Measurements from ENCODE around the gene THBS1. TPM values are rescaled to one million over a fixed set of nuclear protein-coding genes. Genes with fewer than 3 reads are reported as not detected.

The THBS1 gene
- total RNA-seq, 2 experiments from 2014 or later = 9.5 to 10.5 TPM

DNA sequence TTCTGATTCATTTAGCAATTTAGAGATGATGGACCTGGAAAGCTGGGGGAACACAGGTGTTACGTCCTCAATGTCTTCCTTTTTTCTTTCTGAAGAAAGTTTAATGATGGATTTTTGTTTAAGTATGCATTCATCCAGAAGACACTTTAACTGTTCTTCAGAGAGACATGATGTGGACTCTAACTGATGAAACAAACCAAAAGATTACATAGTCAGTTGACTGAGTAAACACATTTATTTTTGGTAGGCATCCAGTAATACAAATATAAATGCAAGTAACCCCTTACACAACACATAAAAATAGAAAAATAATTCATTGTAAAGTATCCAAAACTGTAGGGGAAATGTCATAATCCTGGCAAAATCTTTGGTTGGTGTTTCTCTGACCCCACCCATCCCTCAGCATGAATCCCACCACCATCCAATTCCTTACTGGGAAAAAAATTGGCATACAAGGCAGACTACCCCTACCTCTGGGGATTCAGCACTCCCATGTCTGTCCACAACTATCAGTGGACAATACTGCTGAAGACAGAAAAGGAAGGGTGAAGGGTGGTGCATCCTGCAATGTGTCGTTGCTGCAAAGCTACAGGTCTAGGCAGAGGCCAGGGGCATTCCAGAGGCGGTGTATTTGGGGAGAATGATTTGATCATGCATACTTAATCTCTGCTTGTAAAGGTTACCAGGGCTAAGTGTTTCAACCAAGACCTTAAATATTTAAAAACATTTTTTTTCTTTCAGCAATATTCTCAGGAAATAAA lies 37.4 kb downstream of the THBS1 start:
- Histone ChIP-seq H3K36me3 (ENCODE audit: insufficient read depth, low read length) (no peaks in the 10 kb centered on the region), H3K4me1 (ENCODE audit: insufficient read depth, low read length) (peaks cover 13% of the 10 kb centered on the region), H3K4me3 (ENCODE audit: low read length) (no peak overlapping the region), H3K27me3 (ENCODE audit: control insufficient read depth in 1 of 2, insufficient read depth in 2 of 2, low read length in 2 of 2) (no peaks in the 10 kb centered on the region), H3K9me3 (ENCODE audit: control insufficient read depth in 1 of 2, insufficient read depth in 1 of 2, low read length in 2 of 2) (peaks cover 0 to 4% of the 10 kb centered on the region in 2 experiments), H3K27ac (ENCODE audit: low read depth in 1 of 2, low read length in 2 of 2) (no peak overlapping the region)
- TF ChIP-seq, protein P1, sequence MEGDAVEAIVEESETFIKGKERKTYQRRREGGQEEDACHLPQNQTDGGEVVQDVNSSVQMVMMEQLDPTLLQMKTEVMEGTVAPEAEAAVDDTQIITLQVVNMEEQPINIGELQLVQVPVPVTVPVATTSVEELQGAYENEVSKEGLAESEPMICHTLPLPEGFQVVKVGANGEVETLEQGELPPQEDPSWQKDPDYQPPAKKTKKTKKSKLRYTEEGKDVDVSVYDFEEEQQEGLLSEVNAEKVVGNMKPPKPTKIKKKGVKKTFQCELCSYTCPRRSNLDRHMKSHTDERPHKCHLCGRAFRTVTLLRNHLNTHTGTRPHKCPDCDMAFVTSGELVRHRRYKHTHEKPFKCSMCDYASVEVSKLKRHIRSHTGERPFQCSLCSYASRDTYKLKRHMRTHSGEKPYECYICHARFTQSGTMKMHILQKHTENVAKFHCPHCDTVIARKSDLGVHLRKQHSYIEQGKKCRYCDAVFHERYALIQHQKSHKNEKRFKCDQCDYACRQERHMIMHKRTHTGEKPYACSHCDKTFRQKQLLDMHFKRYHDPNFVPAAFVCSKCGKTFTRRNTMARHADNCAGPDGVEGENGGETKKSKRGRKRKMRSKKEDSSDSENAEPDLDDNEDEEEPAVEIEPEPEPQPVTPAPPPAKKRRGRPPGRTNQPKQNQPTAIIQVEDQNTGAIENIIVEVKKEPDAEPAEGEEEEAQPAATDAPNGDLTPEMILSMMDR (IDR thresholded peaks at IDR 0.05) = no peak
- CTCF ChIA-PET = no interaction called here
- Mint-ChIP-seq H3K4me1 (ENCODE audit: low read depth) (peaks cover 3% of the 10 kb centered on the region), H3K27me3 (no peaks in the 10 kb centered on the region), H3K9me3 (peaks cover 10% of the 10 kb centered on the region), H3K27ac (no peak overlapping the region), H3K36me3 (ENCODE audit: low read depth) (no peaks in the 10 kb centered on the region), H3K4me3 (no peak overlapping the region)
- intact Hi-C loops (cut with DNase I, micrococcal nuclease) = no loop called here
- POLR2A ChIA-PET = no interaction called here
- ATAC-seq (ENCODE audit: poor library complexity) = no peak
- no peak for DNase-seq

DNA sequence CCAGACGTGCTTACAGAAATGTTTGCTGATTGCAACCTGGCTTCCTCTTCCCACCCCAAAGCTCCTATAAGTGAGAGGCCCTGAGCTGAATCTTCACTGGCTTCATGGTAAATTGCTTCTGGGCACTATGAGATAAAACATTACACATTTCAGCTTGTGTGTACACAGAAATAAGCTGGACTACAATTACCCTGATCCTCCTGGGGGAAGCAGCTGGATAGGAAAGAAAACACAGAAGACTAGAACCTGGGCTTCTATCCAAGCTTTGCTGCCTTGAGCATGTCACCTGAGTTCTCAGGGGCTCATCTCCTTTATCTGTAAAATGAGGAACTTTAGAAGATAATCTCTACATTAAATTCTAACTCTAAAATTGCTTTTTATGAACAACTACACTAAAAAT lies 40.3 kb downstream of the THBS1 start:
- POLR2A ChIA-PET = no interaction called here
- Mint-ChIP-seq H3K36me3 (ENCODE audit: low read depth) (no peaks in the 10 kb centered on the region), H3K4me3 (no peak overlapping the region), H3K9me3 (no peaks in the 10 kb centered on the region), H3K4me1 (ENCODE audit: low read depth) (peaks cover 31% of the 10 kb centered on the region), H3K27ac (no peak overlapping the region), H3K27me3 (no peaks in the 10 kb centered on the region)
- Histone ChIP-seq H3K27me3 (ENCODE audit: control insufficient read depth in 1 of 2, insufficient read depth in 2 of 2, low read length in 2 of 2) (no peaks in the 10 kb centered on the region), H3K4me3 (ENCODE audit: low read length) (no peak overlapping the region), H3K27ac (ENCODE audit: low read depth in 1 of 2, low read length in 2 of 2) (no peak overlapping the region), H3K36me3 (ENCODE audit: insufficient read depth, low read length) (no peaks in the 10 kb centered on the region), H3K4me1 (ENCODE audit: insufficient read depth, low read length) (peaks cover 42% of the 10 kb centered on the region), H3K9me3 (ENCODE audit: control insufficient read depth in 1 of 2, insufficient read depth in 1 of 2, low read length in 2 of 2) (no peaks in the 10 kb centered on the region)
- CTCF ChIA-PET = interaction anchor here (0.7 to 0.9 kb wide), 2 partner anchors 28 to 135 kb away, joined by 3 to 4 read pairs; no protein-coding TSS in a partner anchor
- TF ChIP-seq, protein P1 (IDR thresholded peaks at IDR 0.05) = no peak
- no peak for ATAC-seq (ENCODE audit: poor library complexity)
- intact Hi-C loops (cut with DNase I, micrococcal nuclease) = no loop called here
- DNase-seq = no peak

DNA sequence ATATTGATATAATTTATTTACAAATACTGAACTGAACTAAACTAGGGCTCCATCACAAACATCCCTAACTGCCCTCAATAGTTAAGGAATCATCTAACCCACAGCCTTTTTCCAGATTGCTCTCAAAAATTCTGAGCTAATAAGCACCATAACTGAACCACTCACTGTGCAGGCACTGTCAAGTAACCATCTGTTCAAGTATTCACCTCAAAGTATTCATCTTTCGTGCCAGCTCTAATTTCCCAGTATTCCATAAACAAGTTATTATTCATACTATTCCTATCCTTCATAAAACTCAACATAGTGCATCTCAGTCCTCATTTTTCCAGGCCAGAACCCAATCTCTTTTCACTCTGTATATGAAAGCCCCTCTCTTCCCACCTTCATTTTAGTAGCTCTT lies 41.1 kb downstream of the THBS1 start:
- H3K27ac Mint-ChIP-seq = no peak overlapping the region

More for the DNA sequence above, 41.1 kb downstream of the THBS1 start:
- TF ChIP-seq, protein P1 (IDR thresholded peaks at IDR 0.05) = no peak
- Histone ChIP-seq H3K27ac (ENCODE audit: low read depth in 1 of 2, low read length in 2 of 2) (no peak overlapping the region), H3K4me3 (ENCODE audit: low read length) (no peak overlapping the region), H3K36me3 (ENCODE audit: insufficient read depth, low read length) (no peaks in the 10 kb centered on the region), H3K9me3 (ENCODE audit: control insufficient read depth in 1 of 2, insufficient read depth in 1 of 2, low read length in 2 of 2) (no peaks in the 10 kb centered on the region), H3K27me3 (ENCODE audit: control insufficient read depth in 1 of 2, insufficient read depth in 2 of 2, low read length in 2 of 2) (no peaks in the 10 kb centered on the region), H3K4me1 (ENCODE audit: insufficient read depth, low read length) (peaks cover 49% of the 10 kb centered on the region)
- no peak overlapping the region for H3K4me3 Mint-ChIP-seq
- CTCF ChIA-PET = interaction anchor here (0.9 kb wide), 1 partner anchor 135 kb away, joined by 4 read pairs; no protein-coding TSS in a partner anchor
- intact Hi-C loops (cut with DNase I, micrococcal nuclease) = no loop called here
- peaks cover 33% of the 10 kb centered on the region for H3K4me1 Mint-ChIP-seq (ENCODE audit: low read depth)
- no peaks in the 10 kb centered on the region for H3K27me3 Mint-ChIP-seq
- no peaks in the 10 kb centered on the region for H3K9me3 Mint-ChIP-seq
- no peak for DNase-seq
- no peak for ATAC-seq (ENCODE audit: poor library complexity)
- H3K36me3 Mint-ChIP-seq (ENCODE audit: low read depth) = no peaks in the 10 kb centered on the region
- POLR2A ChIA-PET = no interaction called here

All from CD4-positive, alpha-beta T cell (primary cell).